Activated T-helper 2 cell treated with anti-CD3 and anti-CD28 coated beads, Interferon-gamma antibody, Interleukin-2, Interleukin-4, amounts not matched to agents 10 μg/mL and 5 μg/mL and 100 μg/mL, durations not matched to agents 14 hours and 24 hours and 36 hours (primary cell): ENCODE measurements around the gene SLAMF7. TPM values are rescaled to one million over a fixed set of nuclear protein-coding genes. Genes with fewer than 3 reads are reported as not detected.

ENCODE experiments used
- DNase-seq: peaks from one replicate; pipeline ENCODE4 v3.0.0; 2021; ENCODE audit warnings: low spot score
- H3K27ac Mint-ChIP-seq: one replicate; pipeline ENCODE4 v1.8.0; 2021; ENCODE audit warnings: mixed read lengths
- H3K27me3 Mint-ChIP-seq: one replicate; pipeline ENCODE4 v1.8.0; 2021; ENCODE audit warnings: low read depth, mixed read lengths
- H3K36me3 Mint-ChIP-seq: one replicate; pipeline ENCODE4 v1.8.0; 2021; ENCODE audit warnings: low read depth, mixed read lengths
- H3K4me1 Mint-ChIP-seq: one replicate; pipeline ENCODE4 v1.8.0; 2021; ENCODE audit warnings: low read depth, mixed read lengths
- H3K4me3 Mint-ChIP-seq: one replicate; pipeline ENCODE4 v1.8.0; 2021; ENCODE audit warnings: low read depth, mild to moderate bottlenecking, moderate library complexity, mixed read lengths
- H3K9me3 Mint-ChIP-seq: one replicate; pipeline ENCODE4 v1.8.0; 2021; ENCODE audit warnings: mixed read lengths
- intact Hi-C: fragments of 100-400 bp; cut with micrococcal nuclease; formaldehyde crosslinking; loops from one replicate; pipeline ENCODE4 v1.15.1; 2023
- total RNA-seq: library from RNA; stranded (reverse); gene quantifications from 2 replicates; pipeline ENCODE4 v1.2.3, GENCODE V29; 2022

SLAMF7 gene
- total RNA-seq, 1 donor from 2014 or later: 5.5 TPM

GRCh38 chr1:160753594-160753993 lies 14.5 kb downstream of the SLAMF7 start:
- Mint-ChIP-seq H3K27me3 (no peaks in the 10 kb centered on the region), H3K4me3 (no peak overlapping the region), H3K36me3 (peaks cover 15% of the 10 kb centered on the region), H3K27ac (peak overlapping the region; percentile 22), H3K9me3 (peaks cover 7% of the 10 kb centered on the region), H3K4me1 (peaks cover 56% of the 10 kb centered on the region)
- no peak for DNase-seq
- intact Hi-C loops: no loop called here

GRCh38 chr1:160755461-160755860 lies 16.4 kb downstream of the SLAMF7 start:
- H3K27me3 Mint-ChIP-seq: no peaks in the 10 kb centered on the region
- intact Hi-C loops: no loop called here
- H3K36me3 Mint-ChIP-seq: peaks cover 14% of the 10 kb centered on the region
- peak overlapping the region; percentile 54 for H3K27ac Mint-ChIP-seq
- DNase-seq: no peak
- peaks cover 7% of the 10 kb centered on the region for H3K9me3 Mint-ChIP-seq
- no peak overlapping the region for H3K4me3 Mint-ChIP-seq
- H3K4me1 Mint-ChIP-seq: peaks cover 46% of the 10 kb centered on the region

- Mint-ChIP-seq H3K36me3 (peaks cover 9% of the 10 kb centered on the region), H3K4me1 (peaks cover 41% of the 10 kb centered on the region), H3K4me3 (no peak overlapping the region), H3K27ac (peak overlapping the region; percentile 54), H3K27me3 (no peaks in the 10 kb centered on the region), H3K9me3 (peaks cover 10% of the 10 kb centered on the region)
- DNase-seq: no peak
- intact Hi-C loops: no loop called here
Measured at GRCh38 chr1:160755911-160756848, 17.1 kb downstream of the SLAMF7 start.

GRCh38 chr1:160756849-160757201 lies 17.8 kb downstream of the SLAMF7 start:
- Mint-ChIP-seq H3K27ac (peak overlapping the region; percentile 23), H3K9me3 (peaks cover 13% of the 10 kb centered on the region), H3K27me3 (no peaks in the 10 kb centered on the region), H3K4me3 (no peak overlapping the region), H3K36me3 (peaks cover 9% of the 10 kb centered on the region), H3K4me1 (peaks cover 37% of the 10 kb centered on the region)
- DNase-seq: no peak
- intact Hi-C loops: no loop called here

- peaks cover 14% of the 10 kb centered on the region for H3K9me3 Mint-ChIP-seq
- no peak overlapping the region for H3K27ac Mint-ChIP-seq
- peaks cover 9% of the 10 kb centered on the region for H3K36me3 Mint-ChIP-seq
- no peaks in the 10 kb centered on the region for H3K27me3 Mint-ChIP-seq
- intact Hi-C loops: no loop called here
- DNase-seq: no peak
- no peak overlapping the region for H3K4me3 Mint-ChIP-seq
- peaks cover 27% of the 10 kb centered on the region for H3K4me1 Mint-ChIP-seq
Measured at GRCh38 chr1:160758521-160758920, 19.5 kb downstream of the SLAMF7 start.

- Mint-ChIP-seq H3K36me3 (peaks cover 9% of the 10 kb centered on the region), H3K4me1 (peaks cover 27% of the 10 kb centered on the region), H3K27me3 (no peaks in the 10 kb centered on the region), H3K9me3 (peaks cover 14% of the 10 kb centered on the region), H3K4me3 (no peak overlapping the region), H3K27ac (no peak overlapping the region)
- no peak for DNase-seq
- intact Hi-C loops: no loop called here
Measured at GRCh38 chr1:160759740-160760139, 20.7 kb downstream of the SLAMF7 start.

- H3K27ac Mint-ChIP-seq: no peak overlapping the region
- no peak for DNase-seq
- H3K4me1 Mint-ChIP-seq: peaks cover 21% of the 10 kb centered on the region
- intact Hi-C loops: no loop called here
- H3K36me3 Mint-ChIP-seq: peaks cover 9% of the 10 kb centered on the region
- H3K27me3 Mint-ChIP-seq: no peaks in the 10 kb centered on the region
- peaks cover 19% of the 10 kb centered on the region for H3K9me3 Mint-ChIP-seq
- H3K4me3 Mint-ChIP-seq: no peak overlapping the region
Measured at GRCh38 chr1:160761046-160761445, 22.0 kb downstream of the SLAMF7 start.

GRCh38 chr1:160761886-160762285 lies 22.8 kb downstream of the SLAMF7 start:
- Mint-ChIP-seq H3K27me3 (no peaks in the 10 kb centered on the region), H3K4me3 (no peak overlapping the region), H3K36me3 (peaks cover 4% of the 10 kb centered on the region), H3K9me3 (peaks cover 20% of the 10 kb centered on the region), H3K4me1 (peaks cover 19% of the 10 kb centered on the region), H3K27ac (no peak overlapping the region)
- intact Hi-C loops: no loop called here
- no peak for DNase-seq

GRCh38 chr1:160763993-160764392 lies 24.9 kb downstream of the SLAMF7 start:
- Mint-ChIP-seq H3K27me3 (no peaks in the 10 kb centered on the region), H3K4me1 (peaks cover 24% of the 10 kb centered on the region), H3K36me3 (no peaks in the 10 kb centered on the region), H3K9me3 (peaks cover 16% of the 10 kb centered on the region), H3K4me3 (no peak overlapping the region), H3K27ac (no peak overlapping the region)
- intact Hi-C loops: no loop called here
- no peak for DNase-seq

- H3K27ac Mint-ChIP-seq: peak overlapping the region; percentile 92
- peaks cover 9% of the 10 kb centered on the region for H3K9me3 Mint-ChIP-seq
- H3K4me1 Mint-ChIP-seq: peaks cover 25% of the 10 kb centered on the region
- intact Hi-C loops: loop anchor here (1.0 to 5.0 kb wide), 6 partner anchors 29 to 140 kb away; partner anchors contain the start of genes CD48 and LY9
- DNase-seq: peak; percentile 35
- H3K36me3 Mint-ChIP-seq: no peaks in the 10 kb centered on the region
- H3K27me3 Mint-ChIP-seq: no peaks in the 10 kb centered on the region
- peak overlapping the region; percentile 78 for H3K4me3 Mint-ChIP-seq
Measured at GRCh38 chr1:160767395-160768294, 28.6 kb downstream of the SLAMF7 start.

GRCh38 chr1:160768295-160768657 lies 29.2 kb downstream of the SLAMF7 start:
- intact Hi-C loops: loop anchor here (1.0 to 5.0 kb wide), 4 partner anchors 41 to 141 kb away; partner anchors contain the start of gene CD48
- H3K36me3 Mint-ChIP-seq: no peaks in the 10 kb centered on the region
- H3K27ac Mint-ChIP-seq: peak overlapping the region; percentile 92
- H3K4me3 Mint-ChIP-seq: peak overlapping the region; percentile 78
- peaks cover 9% of the 10 kb centered on the region for H3K9me3 Mint-ChIP-seq
- peaks cover 29% of the 10 kb centered on the region for H3K4me1 Mint-ChIP-seq
- DNase-seq: peak; percentile 80
- no peaks in the 10 kb centered on the region for H3K27me3 Mint-ChIP-seq

- no peaks in the 10 kb centered on the region for H3K36me3 Mint-ChIP-seq
- no peak overlapping the region for H3K4me3 Mint-ChIP-seq
- H3K4me1 Mint-ChIP-seq: peaks cover 43% of the 10 kb centered on the region
- H3K27ac Mint-ChIP-seq: no peak overlapping the region
- DNase-seq: no peak
- no peaks in the 10 kb centered on the region for H3K9me3 Mint-ChIP-seq
- intact Hi-C loops: no loop called here
- H3K27me3 Mint-ChIP-seq: no peaks in the 10 kb centered on the region
Measured at GRCh38 chr1:160772331-160772730, 33.3 kb downstream of the SLAMF7 start.
